Left forelimb (tissue), 1 donor: ENCODE results near the gene P4HTM.
A peak's percentile ranks its signal among the peaks of the same experiment; 100 is the strongest.

ENCODE experiments used
- DNase-seq: peaks from one replicate; pipeline ENCODE4 v3.0.0-alpha.2; 2018; ENCODE audit warnings: low spot score

The P4HTM gene

DNA sequence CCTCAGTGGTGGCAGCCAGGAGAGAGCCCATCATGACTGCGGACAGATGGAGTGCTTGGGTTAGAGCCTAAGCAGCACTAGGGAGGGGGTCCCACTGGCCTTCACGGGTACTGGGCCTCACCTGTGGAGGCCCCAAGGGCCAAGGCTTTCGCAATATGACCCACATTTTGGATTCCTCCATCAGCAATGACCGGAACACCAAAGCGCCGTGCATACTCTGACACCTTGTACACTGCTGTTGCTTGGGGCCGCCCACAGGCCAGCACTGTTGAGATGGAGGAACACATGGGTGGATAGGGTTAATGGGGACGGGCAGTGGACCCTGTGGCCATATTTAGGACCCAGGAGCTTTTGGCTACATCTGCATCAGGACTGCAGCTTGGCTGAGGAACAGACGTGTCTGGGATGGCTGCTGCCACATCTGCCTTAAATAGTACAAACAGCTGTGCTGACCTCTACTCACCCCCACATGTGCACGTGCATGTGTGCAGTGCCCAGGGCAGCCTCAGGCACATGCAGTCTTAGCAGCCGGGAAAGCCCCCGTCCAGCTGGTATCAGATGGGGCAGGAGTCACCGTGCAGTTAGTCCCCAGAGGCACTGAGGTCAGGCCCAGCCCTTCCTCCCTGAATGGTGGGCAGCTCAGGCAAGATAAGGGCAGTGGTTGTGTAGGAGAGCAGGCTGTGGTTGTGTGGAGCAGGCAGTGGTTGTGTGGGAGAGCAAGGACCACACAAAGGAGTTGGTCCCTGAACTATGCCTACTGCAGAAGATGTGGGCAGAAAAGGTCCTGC lies 35.2 kb downstream of the P4HTM start:
- no peak for DNase-seq

DNA sequence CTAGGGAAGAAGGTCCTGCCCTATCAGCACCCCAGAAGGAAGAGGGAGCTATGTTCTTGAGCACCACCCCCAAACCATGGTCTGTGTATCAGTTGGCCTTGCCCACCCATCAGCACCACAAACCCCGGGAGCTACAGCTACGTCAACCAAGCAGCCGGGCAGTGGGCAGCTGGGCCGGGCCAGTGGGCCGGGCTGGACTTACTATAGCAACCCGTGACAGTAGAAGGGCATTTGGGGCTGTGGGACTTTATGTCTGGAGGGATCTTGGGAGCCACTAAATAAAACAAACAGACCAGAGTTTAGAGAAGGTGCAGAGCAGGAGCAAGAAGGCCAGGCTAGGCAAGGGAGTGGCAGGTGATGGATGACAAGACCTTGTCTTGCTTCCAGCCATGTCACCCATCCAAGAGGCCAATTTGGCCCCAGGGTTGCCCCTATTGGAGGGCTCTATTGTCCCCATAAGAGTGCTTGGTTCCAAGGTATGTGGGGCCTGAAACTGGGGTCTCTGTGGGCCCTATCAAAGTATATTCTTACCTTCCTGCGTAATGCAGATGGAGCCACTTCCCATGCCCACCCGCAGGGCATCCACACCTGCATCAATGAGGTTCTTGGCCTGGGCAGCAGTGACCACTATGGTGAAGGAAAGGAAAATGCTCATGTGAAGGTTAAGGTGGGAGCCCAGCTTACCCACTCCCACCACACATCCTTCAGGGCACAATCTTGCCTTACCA lies 35.9 kb downstream of the P4HTM start:
- DNase-seq, result no peak

DNA sequence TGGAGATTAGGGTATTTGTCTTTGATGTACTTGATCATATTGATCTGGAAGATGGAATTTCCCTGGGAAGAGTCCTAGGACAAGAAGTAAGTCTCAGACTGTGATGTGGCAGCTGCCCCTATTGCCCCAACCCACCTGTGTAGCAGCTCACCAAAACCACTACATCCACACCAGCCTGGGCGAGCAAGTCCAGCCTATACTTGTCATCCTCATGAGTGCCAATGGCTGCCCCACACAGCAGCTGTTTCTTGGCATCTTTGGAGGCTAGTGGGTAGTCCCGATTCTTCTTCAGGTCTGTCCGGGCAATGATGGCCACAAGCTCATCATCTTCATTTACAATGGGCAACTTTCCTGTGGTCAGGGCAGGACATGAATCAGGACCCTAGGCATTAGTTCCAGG lies 36.5 kb downstream of the P4HTM start:
- no peak for DNase-seq

DNA sequence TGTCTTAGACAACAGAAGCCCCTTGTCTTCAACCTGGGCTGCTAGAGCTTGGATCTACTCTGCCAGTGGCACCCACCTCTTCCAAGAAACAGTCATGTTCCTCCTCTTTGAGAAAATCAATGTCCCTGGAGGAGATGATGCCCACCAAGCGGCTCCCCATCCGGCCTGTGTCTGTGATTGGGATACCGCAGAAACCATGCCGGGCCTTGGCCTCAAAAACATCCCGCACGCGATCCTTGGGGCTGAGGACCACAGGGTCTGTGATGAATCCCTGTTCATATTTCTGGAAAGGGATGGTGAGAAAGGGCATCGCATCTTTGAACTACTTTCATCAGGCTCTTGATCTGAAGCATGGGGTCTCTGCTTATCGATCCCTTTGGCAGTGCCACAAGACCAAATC lies 37.6 kb downstream of the P4HTM start:
- DNase-seq, result no peak

DNA sequence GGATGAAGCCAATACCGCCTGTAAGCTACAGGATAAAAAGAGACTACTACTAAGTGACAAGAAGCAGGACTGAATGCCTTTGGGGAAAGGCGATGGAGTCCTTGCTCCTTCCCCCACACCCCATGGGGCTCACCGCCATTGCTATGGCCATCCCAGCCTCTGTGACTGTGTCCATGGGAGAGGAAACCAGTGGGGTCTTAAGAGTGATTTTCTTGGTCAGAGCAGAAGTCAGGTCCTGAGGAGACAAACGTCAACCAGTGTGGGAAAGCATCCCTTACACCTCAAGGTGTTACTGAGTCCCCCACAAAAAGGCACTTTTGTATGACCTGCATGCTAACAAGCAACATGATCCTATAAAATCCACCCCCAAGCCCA lies 38.2 kb downstream of the P4HTM start:
- no peak for DNase-seq

DNA sequence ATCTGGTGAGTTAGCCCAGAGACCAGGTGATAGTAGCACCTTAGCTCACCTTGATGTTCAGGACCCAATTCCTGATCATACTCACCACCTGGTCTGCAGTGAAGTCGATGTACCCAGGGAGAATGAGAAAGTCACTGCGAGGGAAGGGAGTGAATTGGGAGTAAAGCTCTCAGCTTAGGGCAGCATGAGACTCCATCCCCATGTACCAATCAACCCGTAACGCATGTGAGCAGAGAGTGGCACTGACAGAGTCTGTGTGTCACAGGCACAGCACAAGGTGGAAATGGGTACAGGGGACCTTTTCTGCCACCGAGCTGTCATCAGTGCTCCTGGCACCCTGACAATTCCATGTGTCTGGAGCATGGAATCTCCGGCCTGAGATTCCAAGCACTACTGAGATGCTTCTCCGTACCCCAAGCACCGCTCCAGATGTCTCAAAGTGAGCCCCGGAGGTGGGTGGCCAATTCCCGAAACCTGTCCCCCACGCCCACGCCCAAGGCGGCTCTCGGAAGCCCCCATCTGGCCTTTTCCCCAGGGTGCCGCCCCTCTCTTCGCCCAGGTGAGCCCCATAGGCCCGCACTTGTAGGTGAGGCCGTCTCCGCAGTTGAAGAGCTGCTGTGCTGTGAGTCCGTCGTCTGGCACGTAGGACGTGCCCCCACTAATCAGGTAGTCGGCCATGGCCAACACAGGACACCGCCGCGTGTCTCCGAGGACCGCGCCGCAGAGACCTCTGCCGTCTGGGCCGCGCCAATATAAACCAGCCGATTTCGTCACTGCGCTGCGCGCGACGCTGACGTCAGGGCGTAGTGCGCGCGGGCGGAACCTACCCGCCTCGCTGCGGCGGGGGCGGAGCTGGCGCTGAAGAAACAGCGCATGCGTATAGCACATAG lies 38.9 kb downstream of the P4HTM start, which contains the start of gene IMPDH2:
TSS of gene IMPDH2 (minus strand) at position 726 of the 890 bp plus-strand sequence. CDS start at position 678, 48 bp downstream.
- peak; percentile 96 for DNase-seq

DNA sequence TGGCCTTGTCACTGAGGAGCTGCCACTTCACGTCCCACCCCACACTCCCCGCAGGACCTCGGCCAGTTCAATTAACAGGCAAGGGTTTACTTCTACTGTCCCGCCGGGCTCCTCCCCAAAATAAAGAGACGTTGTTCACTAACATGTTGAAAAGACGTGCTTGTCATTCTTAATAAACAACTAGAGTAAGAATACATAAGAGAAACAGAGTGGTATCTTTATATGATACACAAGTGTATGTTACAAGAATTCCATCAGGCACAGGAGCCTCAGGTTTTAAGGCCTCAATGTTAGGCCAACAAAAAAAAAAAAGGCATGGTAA lies 39.5 kb downstream of the P4HTM start:
- no peak for DNase-seq

- DNase-seq, result no peak
Observed at GRCh38 chr3:49030321-49030720, 40.3 kb downstream of the P4HTM start.

DNA sequence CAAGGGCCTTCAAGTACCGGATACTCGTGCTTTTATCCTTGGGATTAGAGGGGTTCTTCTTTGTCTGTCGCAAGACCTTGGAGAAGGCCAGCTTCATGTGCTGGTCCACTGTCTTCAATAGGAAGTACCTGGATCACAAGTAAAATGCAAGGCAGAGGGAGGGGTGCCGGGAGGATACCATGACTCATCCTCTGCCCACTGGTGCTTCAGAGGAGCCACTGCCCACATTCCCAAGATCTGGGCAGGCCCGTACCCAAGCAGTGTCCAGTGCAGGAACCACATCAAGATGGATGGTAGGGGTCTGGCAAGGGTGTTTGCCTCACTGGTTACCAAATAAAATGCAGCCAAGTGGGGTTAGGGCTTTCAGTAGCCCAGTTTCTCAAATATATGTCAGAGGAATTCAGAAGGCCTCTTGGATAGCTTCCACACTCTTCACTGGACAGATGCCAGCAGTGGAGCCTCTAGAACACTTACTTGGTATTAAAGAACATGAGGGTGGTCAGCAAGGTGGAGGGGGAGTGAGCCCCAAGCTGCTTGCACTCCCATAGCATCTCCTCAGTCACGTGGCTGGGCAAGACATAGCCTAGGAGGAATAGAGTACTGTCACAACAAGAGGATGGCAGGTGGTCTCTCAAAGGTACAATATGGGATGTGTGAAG lies 42.7 kb downstream of the P4HTM start:
- DNase-seq, result no peak

- no peak for DNase-seq
Observed at GRCh38 chr3:49034650-49035049, 44.6 kb downstream of the P4HTM start.

GRCh38 chr3:49035281-49035680 lies 45.2 kb downstream of the P4HTM start:
- no peak for DNase-seq

DNA sequence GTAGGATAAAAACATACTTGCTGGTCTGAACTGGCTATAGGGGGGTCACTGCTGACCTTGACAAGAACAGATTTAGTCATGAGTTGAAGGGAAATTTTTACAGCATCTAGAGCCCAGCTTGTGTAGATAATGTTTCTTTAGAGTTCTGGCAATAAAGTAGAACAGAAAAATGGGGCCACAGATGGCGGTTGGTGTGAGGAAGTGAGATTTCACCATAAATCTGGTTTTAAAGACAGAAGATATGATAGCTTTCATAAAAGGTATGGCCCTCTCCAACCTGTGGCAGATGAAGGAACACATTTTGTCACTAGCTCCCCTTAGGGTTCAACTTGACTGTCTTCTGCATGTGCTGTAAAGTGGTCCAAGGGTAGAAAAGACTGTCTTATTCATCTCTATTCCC lies 63.5 kb downstream of the P4HTM start:
- no peak for DNase-seq

- no peak for DNase-seq
Observed at GRCh38 chr3:49054344-49054862, 64.4 kb downstream of the P4HTM start.
